ENCODE measurements around the gene CEP350.
"Not testable (repeated sequence)": the region's sequence is repeated elsewhere in the genome, so short reads cannot be mapped to it uniquely, and the experiment has no call there.

The CEP350 gene

DNA sequence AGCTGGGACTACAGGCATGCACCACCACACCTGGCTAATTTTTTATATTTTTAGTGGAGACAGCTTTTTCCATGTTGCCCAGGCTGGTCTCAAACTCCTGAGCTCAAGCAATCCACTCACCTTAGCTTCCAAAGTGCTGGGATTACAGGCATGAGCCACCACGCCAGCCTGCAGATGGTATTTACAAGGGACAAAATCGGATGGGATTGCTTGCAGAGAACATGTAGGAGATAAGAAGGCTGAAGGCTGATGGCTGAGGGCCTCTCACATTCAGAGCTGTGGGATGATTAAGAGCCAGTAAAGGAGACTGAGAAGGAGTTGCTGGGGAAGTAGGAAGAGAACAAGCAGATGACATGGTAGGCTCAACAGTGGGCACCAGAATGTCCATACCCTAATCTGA, 176.0 kb downstream of the CEP350 start:
- TF ChIP-seq, protein P1, sequence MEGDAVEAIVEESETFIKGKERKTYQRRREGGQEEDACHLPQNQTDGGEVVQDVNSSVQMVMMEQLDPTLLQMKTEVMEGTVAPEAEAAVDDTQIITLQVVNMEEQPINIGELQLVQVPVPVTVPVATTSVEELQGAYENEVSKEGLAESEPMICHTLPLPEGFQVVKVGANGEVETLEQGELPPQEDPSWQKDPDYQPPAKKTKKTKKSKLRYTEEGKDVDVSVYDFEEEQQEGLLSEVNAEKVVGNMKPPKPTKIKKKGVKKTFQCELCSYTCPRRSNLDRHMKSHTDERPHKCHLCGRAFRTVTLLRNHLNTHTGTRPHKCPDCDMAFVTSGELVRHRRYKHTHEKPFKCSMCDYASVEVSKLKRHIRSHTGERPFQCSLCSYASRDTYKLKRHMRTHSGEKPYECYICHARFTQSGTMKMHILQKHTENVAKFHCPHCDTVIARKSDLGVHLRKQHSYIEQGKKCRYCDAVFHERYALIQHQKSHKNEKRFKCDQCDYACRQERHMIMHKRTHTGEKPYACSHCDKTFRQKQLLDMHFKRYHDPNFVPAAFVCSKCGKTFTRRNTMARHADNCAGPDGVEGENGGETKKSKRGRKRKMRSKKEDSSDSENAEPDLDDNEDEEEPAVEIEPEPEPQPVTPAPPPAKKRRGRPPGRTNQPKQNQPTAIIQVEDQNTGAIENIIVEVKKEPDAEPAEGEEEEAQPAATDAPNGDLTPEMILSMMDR (IDR thresholded peaks at IDR 0.05; ENCODE audit: unreplicated experiment in 3 of 3), result no peak
- no peak overlapping the region for H3K4me3 Mint-ChIP-seq
- H3K9me3 Mint-ChIP-seq, result peaks cover 4% of the 10 kb centered on the region
- H3K27me3 Mint-ChIP-seq (ENCODE audit: low read depth), result peaks cover 3% of the 10 kb centered on the region
- H3K4me1 Mint-ChIP-seq, result no peaks in the 10 kb centered on the region
- no peaks in the 10 kb centered on the region for H3K36me3 Mint-ChIP-seq (ENCODE audit: low read depth)
- H3K27ac Mint-ChIP-seq, result no peak overlapping the region

DNA sequence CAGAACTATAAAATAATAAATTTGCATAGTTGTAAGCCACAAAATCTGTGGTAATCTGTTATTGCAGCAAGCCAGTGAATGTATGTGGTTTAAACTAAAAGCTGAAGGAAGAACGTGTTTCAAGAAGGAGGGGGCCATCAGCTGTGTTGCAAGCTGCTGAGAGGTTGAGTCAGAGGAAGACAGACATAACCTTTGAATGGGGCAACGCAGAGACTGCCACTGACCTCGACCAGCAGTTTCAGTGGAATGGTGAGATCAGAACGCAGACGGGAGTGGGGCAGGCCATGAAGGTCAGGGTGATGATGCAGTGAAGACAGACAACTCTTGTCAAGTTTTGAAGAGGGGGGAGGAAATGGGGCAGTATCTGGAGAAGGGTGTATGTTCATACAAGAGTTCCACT, 176.9 kb downstream of the CEP350 start:
- Mint-ChIP-seq H3K27me3 (ENCODE audit: low read depth) (no peaks in the 10 kb centered on the region), H3K4me1 (no peaks in the 10 kb centered on the region), H3K4me3 (no peak overlapping the region), H3K27ac (no peak overlapping the region), H3K9me3 (peaks cover 5% of the 10 kb centered on the region), H3K36me3 (ENCODE audit: low read depth) (no peaks in the 10 kb centered on the region)
- TF ChIP-seq, protein P1 (IDR thresholded peaks at IDR 0.05; ENCODE audit: unreplicated experiment in 3 of 3), result no peak

DNA sequence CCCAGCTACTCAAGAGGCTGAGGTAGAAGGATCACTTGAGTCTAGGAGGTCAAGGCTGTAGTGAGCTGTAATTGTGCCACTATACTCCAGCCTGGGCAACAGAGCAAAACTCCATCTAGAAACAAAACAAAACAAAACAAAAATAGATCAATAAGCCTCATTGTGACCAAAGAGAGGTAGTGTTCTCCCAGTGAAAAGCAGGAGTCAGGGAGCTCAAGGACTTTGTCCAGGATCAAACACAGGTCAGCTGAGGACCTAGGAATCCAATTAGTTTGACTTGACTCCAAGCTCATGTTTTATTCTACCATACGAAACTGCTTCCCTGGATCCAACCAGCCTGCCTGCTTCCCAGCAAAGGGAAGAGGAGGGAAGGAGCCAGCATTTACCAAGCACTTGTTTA, 178.6 kb downstream of the CEP350 start:
- Mint-ChIP-seq H3K27me3 (ENCODE audit: low read depth) (no peaks in the 10 kb centered on the region), H3K4me1 (no peaks in the 10 kb centered on the region), H3K36me3 (ENCODE audit: low read depth) (no peaks in the 10 kb centered on the region), H3K4me3 (no peak overlapping the region), H3K9me3 (peaks cover 13% of the 10 kb centered on the region), H3K27ac (no peak overlapping the region)
- TF ChIP-seq, protein P1 (IDR thresholded peaks at IDR 0.05; ENCODE audit: unreplicated experiment in 3 of 3), result no peak

DNA sequence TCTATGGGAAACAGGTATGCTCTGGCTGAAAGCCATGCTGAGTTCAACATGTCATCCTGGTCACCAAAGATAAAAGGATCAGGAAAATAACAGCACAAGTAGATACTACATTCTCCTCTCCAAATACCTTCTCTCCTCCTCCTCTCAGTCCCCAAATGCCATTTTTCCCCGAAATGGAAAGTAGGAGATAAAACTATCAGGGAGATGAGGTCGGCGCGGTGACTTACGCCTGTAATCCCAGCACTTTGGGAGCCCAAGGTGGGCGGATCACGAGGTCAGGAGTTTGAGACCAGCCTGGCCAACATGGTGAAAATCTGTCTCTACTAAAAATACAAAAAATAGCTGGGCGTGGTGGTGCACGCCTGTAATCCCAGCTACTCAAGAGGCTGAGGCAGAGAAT, 179.1 kb downstream of the CEP350 start:
- not testable (repeated sequence) for H3K27me3 Mint-ChIP-seq (ENCODE audit: low read depth); H3K4me3 Mint-ChIP-seq; H3K27ac Mint-ChIP-seq; H3K36me3 Mint-ChIP-seq (ENCODE audit: low read depth); H3K4me1 Mint-ChIP-seq
- peaks cover 13% of the 10 kb centered on the region for H3K9me3 Mint-ChIP-seq

DNA sequence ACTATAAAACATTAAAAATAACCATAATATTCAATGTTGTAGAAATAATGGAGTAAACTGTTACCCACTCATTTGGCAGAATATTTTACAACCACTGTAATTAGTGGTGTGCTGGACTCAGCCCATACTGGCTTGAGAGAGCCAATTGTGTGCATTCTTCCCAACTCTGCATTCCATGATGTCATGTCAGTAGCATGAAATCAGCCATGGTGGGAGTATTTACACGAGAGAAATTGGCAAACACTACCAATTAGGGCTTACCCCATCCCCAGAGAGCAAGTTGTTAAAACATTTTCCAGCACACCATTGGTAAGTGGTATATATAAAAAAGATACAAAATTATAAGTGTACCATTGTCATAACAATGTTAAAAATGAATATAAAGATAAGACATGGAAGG, 180.9 kb downstream of the CEP350 start:
- Mint-ChIP-seq H3K27ac (no peak overlapping the region), H3K9me3 (peaks cover 13% of the 10 kb centered on the region), H3K4me3 (no peak overlapping the region), H3K27me3 (ENCODE audit: low read depth) (no peaks in the 10 kb centered on the region), H3K36me3 (ENCODE audit: low read depth) (no peaks in the 10 kb centered on the region), H3K4me1 (no peaks in the 10 kb centered on the region)
- TF ChIP-seq, protein P1 (IDR thresholded peaks at IDR 0.05; ENCODE audit: unreplicated experiment in 3 of 3), result no peak

DNA sequence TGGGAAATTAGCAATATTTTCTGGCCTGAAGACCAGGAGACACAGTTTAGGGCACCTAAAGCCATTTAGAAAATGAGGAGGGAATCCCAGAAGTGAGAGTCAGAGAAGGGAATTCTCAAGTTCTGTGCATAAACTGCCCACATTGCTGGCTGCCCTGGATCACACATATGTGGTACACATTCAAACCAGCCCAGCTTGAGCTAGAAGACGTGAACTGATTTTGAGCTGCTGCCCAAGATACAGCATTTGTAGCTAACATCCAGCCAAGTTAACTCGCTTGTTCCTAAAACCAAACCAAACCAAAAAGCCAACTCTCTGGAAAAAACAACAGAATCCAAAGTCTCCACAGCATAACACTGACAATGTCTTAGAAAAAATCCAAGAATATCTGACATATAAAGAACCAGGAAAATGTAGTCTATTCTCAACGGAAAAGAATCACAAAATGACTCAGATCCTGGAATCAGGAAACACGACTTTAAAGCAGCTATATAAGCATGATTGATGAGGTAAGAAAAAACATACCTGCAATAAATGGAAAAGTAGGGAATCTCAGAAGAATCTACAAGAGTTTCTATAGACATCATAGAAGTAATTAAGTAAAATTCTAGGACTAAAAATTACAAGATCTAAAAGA, 181.8 kb downstream of the CEP350 start:
- H3K4me1 Mint-ChIP-seq, result no peaks in the 10 kb centered on the region
- H3K27me3 Mint-ChIP-seq (ENCODE audit: low read depth), result no peaks in the 10 kb centered on the region
- H3K4me3 Mint-ChIP-seq, result no peak overlapping the region
- H3K27ac Mint-ChIP-seq, result no peak overlapping the region
- TF ChIP-seq, protein P1 (IDR thresholded peaks at IDR 0.05; ENCODE audit: unreplicated experiment in 3 of 3), result no peak
- peaks cover 8% of the 10 kb centered on the region for H3K9me3 Mint-ChIP-seq
- no peaks in the 10 kb centered on the region for H3K36me3 Mint-ChIP-seq (ENCODE audit: low read depth)
